Measurements from ENCODE around the gene PIP5K1C. TPM values are rescaled to one million over a fixed set of nuclear protein-coding genes. Genes with fewer than 3 reads are reported as not detected.

The PIP5K1C gene
- total RNA-seq, 4 donors from 2014 or later: 16.1 to 21.1 (median 17.4) TPM

DNA sequence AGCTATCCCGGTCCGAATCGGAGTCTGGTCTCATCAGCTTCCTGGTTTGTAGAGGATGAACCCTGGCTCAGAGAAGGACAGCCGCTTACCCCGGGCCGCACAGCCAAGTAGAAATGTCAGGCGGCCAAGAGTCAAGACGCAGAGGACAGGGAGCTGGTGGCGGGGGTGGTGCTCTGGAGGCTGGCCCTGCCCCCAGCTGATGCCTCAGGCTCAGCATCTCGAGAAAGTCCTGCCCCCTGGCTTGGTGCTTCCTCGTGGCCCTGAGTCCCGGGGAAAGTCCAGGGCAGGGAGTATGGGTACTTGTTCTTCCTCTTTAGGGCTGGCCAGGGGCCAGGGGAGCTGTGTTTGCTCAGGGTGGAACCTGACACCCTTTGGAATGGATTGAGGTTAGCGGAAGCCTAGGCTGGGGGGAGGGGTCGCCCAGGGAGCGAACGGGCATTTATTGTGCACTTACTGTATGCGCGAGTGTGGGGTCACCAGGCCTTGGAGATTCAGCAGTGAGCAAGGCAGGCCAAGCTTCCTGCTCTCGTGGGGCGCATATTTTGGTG, 10.1 kb upstream of the PIP5K1C start:
- TF ChIP-seq, protein P1, sequence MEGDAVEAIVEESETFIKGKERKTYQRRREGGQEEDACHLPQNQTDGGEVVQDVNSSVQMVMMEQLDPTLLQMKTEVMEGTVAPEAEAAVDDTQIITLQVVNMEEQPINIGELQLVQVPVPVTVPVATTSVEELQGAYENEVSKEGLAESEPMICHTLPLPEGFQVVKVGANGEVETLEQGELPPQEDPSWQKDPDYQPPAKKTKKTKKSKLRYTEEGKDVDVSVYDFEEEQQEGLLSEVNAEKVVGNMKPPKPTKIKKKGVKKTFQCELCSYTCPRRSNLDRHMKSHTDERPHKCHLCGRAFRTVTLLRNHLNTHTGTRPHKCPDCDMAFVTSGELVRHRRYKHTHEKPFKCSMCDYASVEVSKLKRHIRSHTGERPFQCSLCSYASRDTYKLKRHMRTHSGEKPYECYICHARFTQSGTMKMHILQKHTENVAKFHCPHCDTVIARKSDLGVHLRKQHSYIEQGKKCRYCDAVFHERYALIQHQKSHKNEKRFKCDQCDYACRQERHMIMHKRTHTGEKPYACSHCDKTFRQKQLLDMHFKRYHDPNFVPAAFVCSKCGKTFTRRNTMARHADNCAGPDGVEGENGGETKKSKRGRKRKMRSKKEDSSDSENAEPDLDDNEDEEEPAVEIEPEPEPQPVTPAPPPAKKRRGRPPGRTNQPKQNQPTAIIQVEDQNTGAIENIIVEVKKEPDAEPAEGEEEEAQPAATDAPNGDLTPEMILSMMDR (IDR thresholded peaks at IDR 0.05): no peak
- DNase-seq (ENCODE audit: low spot score) (peak; percentile 44), ATAC-seq (ENCODE audit: low FRiP score) (peak; percentile 56)

DNA sequence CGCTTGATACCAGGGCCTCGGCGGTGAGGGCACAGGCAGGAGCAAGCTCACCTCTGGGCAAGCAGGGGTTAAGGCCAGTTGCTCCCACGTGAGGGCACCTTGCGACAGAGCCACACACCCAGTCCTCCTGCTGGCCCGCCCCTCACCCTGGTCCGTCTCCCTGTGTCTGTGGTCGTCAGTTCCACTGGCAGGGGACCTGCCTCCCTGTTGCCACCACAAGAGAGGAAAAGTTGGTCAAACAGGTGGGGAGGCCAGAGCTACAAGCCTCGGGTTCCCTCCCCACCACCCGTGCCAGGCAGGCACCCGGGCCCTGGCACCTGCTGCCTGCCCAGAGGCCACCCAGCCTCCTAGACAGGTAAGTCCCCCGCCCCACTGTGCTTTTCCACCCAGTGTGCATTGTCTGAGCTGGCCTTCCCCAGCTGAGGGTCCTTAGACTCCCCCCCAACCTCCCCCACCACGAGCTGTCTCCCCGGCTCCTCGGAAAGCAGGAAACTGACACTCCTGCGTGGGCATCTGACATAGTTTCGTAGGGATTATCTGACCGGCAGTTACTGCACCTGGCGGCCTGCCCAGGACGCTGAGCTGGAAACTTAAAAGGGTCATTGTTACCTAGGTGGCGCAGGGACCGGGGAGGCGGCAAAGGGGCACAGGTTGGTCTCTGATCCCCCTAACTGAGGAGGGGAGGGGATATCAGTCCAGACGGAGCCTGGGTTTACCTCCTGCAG, 8.1 kb upstream of the PIP5K1C start, which contains the start of gene TJP3:
Gene TJP3 (plus strand): TSS at position 178 of the 725 bp plus-strand sequence. CDS start 20,049 bp downstream, outside the sequence.
- no peak for ATAC-seq (ENCODE audit: low FRiP score)
- TF ChIP-seq, protein P1 (IDR thresholded peaks at IDR 0.05): no peak

DNA sequence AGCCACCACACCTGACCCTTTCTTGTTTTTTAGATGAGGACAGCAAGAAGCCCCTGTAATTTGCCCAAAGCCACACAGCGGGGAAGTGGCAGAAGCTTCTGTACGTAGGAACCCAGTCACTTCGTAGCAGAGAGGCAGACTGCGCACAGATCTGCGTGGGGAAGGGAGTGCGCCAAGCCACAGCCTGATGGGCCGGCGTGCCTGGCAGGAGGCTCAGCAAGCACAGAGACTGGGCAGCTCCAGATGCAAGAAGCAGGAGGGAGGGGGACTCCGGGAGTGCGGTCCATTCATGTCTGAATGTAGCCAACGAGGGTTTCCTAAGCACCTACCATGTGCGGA, 7.6 kb upstream of the PIP5K1C start:
- no peak for ATAC-seq (ENCODE audit: low FRiP score)
- DNase-seq (ENCODE audit: low spot score): no peak
- TF ChIP-seq, protein P1 (IDR thresholded peaks at IDR 0.05): no peak

More for the DNA sequence above, 8.1 kb upstream of the PIP5K1C start, which contains the start of gene TJP3:
- DNase-seq (ENCODE audit: low spot score): no peak

DNA sequence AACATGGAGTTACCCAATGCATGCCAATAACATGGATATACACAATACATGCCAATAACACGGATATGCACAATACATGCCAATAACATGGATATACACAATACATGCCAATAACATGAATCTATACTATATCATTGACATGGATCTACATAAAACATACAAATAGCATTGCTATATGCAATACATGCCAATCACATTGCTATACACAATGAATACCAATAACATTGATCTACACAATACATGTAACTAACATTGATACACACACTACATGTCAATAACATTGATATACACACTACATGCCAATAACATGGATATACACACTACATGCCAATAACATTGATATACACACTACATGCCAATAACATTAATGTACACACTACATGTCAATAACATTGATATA, 932 bp upstream of the PIP5K1C start:
- DNase-seq (ENCODE audit: low spot score) (no peak), ATAC-seq (ENCODE audit: low FRiP score) (no peak)
- TF ChIP-seq, protein P1 (IDR thresholded peaks at IDR 0.05): no peak

DNA sequence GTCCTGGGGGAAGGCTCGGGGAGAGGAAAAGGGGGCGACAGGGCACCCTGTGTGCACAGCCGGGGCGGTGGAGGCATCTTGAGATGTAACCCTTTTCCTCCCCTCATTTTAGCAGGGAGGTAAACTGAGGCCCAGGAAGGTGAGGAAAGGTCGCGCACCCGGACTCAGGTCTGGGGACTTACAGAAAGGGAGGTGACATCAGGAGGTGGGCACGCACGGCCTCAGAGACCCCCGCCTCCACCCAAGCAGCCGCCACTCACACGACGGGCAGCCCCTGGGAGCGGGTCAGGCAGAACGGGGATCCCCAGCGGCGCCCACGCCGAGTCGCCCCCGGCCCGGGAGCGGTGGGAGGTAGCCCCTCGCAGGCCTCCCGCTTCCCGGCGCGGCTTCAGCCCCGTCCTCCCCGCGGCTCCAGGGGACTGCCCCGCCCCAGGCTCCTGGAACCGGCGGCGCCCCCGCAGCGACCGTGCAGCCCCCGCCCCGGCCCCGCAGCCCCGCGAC, 477 bp downstream of the PIP5K1C start:
- ATAC-seq (ENCODE audit: low FRiP score) (peak; percentile 34), DNase-seq (ENCODE audit: low spot score) (no peak)
- TF ChIP-seq, protein P1 (IDR thresholded peaks at IDR 0.05): no peak

DNA sequence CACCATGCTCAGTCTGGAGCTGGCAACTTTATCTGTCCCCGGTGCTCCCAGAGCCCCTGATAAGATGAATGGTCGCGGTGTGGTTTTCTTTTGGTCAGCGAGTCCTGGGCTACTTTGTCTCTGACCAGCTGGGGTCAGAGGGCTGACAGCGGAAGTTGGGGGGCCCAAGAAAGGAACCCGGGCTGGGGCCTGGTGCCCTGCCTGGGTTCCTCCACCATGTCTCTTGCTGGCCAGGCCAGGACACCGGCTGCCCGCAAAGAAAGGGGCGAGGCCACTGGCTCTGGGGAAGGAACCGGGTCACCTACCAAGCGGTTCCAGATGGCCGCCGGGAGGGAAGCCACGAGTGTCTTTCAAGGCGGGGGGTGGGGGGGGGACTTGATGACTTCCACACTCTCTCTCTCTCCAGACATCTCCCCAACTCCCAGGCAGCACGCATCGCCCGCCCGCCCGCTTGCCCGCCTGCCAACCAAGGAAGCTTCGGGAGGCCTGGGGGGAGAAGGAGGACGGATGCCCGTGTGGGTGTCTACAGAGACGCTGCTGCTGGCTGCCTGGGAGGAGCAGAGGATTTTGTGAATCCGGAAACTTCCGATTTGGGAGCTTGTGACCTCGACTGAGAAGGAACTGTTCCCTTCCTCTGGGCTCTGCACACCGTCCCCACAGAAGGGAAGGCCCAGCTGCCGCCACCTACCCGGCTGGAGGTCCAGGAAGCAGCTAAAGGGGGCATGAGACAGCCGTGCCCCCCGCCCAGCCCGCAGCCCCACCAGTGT, 1.1 kb downstream of the PIP5K1C start:
- ATAC-seq (ENCODE audit: low FRiP score) (peak; percentile 11), DNase-seq (ENCODE audit: low spot score) (no peak)
- TF ChIP-seq, protein P1 (IDR thresholded peaks at IDR 0.05): no peak
